Upper lobe of right lung (tissue), 1 donor: ENCODE data around the gene PAK5. TPM values are rescaled to one million over a fixed set of nuclear protein-coding genes. Genes with fewer than 3 reads are reported as not detected.

Source experiments
- ATAC-seq: fragments of 200-7000 bp; cut with Tn5 transposase; one replicate; pipeline ENCODE4 v1.9.1; 2020; ENCODE audit warnings: mild to moderate bottlenecking, moderate library complexity
- DNase-seq: peaks from one replicate; pipeline ENCODE4 v3.0.0-alpha.2; 2020
- H3K27ac ChIP-seq: fragments of 200-600 bp; one replicate; pipeline ENCODE4 v1.8.0; 2022
- H3K27me3 ChIP-seq: fragments of 200-600 bp; one replicate; pipeline ENCODE4 v1.8.0; 2022; ENCODE audit warnings: mild to moderate bottlenecking
- H3K36me3 ChIP-seq: fragments of 200-600 bp; one replicate; pipeline ENCODE4 v1.8.0; 2022
- H3K4me1 ChIP-seq: fragments of 200-600 bp; one replicate; pipeline ENCODE4 v1.8.0; 2022
- H3K4me3 ChIP-seq: fragments of 200-600 bp; one replicate; pipeline ENCODE4 v1.8.0; 2022; ENCODE audit warnings: mild to moderate bottlenecking
- H3K9me3 ChIP-seq: fragments of 200-600 bp; one replicate; pipeline ENCODE4 v1.8.0; 2022
- intact Hi-C: fragments of 100-400 bp; cut with DNase I; formaldehyde crosslinking; loops from one replicate; pipeline ENCODE4 v1.11.0; 2022
- total RNA-seq: library from RNA; stranded (reverse); fragmentation: NEBNext Ultra II Directional; extraction: Animal tissue kit (Norgen Biotek cat#: 25700); gene quantifications from one replicate; pipeline ENCODE4 v1.2.1, GENCODE V29; 2021
- TF ChIP-seq, protein P1 (sequence below): fragments of 200-600 bp; IDR thresholded peaks from one replicate; pipeline ENCODE4 v1.8.0; 2022; ENCODE audit warnings: antibody characterized with exemption
- donor health status: DM: no; HTN: yes; CAD: no; lungs with severe emphysema.

The PAK5 gene
- total RNA-seq, 1 donor from 2014 or later: 0.35 TPM

GRCh38 chr20:9550283-9550682 lies 288.6 kb downstream of the PAK5 start:
- H3K4me3 ChIP-seq: no peak overlapping the region
- DNase-seq (no peak), ATAC-seq (no peak)
- H3K9me3 ChIP-seq: no peaks in the 10 kb centered on the region
- no peaks in the 10 kb centered on the region for H3K4me1 ChIP-seq
- TF ChIP-seq, protein P1, sequence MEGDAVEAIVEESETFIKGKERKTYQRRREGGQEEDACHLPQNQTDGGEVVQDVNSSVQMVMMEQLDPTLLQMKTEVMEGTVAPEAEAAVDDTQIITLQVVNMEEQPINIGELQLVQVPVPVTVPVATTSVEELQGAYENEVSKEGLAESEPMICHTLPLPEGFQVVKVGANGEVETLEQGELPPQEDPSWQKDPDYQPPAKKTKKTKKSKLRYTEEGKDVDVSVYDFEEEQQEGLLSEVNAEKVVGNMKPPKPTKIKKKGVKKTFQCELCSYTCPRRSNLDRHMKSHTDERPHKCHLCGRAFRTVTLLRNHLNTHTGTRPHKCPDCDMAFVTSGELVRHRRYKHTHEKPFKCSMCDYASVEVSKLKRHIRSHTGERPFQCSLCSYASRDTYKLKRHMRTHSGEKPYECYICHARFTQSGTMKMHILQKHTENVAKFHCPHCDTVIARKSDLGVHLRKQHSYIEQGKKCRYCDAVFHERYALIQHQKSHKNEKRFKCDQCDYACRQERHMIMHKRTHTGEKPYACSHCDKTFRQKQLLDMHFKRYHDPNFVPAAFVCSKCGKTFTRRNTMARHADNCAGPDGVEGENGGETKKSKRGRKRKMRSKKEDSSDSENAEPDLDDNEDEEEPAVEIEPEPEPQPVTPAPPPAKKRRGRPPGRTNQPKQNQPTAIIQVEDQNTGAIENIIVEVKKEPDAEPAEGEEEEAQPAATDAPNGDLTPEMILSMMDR: no peak
- H3K36me3 ChIP-seq: no peaks in the 10 kb centered on the region
- intact Hi-C loops: no loop called here
- no peaks in the 10 kb centered on the region for H3K27me3 ChIP-seq
- no peak overlapping the region for H3K27ac ChIP-seq

DNA sequence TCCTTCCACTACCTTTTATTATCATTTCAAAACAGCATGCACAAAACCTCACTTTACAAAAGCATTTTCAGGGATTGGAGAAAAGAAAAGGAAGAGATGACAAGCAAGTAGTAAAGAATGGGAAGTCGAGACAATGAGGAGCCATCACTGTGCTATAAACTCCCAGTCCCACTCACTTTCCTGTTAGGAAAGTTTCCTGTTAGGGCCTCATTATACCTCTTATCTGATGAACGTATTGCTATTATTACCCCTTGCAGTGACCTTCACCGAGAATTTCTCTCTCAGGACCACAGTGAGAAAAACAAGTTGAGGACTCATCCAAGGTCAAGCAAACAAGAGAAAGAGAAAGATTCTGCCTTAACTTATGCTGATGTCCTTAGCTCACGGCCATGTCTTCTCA lies 295.7 kb downstream of the PAK5 start:
- no peaks in the 10 kb centered on the region for H3K27me3 ChIP-seq
- no peaks in the 10 kb centered on the region for H3K9me3 ChIP-seq
- H3K36me3 ChIP-seq: no peaks in the 10 kb centered on the region
- ATAC-seq (no peak), DNase-seq (no peak)
- no peaks in the 10 kb centered on the region for H3K4me1 ChIP-seq
- no peak overlapping the region for H3K27ac ChIP-seq
- intact Hi-C loops: no loop called here
- TF ChIP-seq, protein P1: no peak
- H3K4me3 ChIP-seq: no peak overlapping the region

GRCh38 chr20:9535449-9535848 lies 303.4 kb downstream of the PAK5 start:
- Histone ChIP-seq H3K27ac (no peak overlapping the region), H3K27me3 (no peaks in the 10 kb centered on the region), H3K4me3 (no peak overlapping the region), H3K36me3 (no peaks in the 10 kb centered on the region), H3K9me3 (no peaks in the 10 kb centered on the region), H3K4me1 (no peaks in the 10 kb centered on the region)
- no peak for ATAC-seq
- no peak for DNase-seq
- intact Hi-C loops: no loop called here
- TF ChIP-seq, protein P1: no peak

GRCh38 chr20:9534025-9534424 lies 304.9 kb downstream of the PAK5 start:
- Histone ChIP-seq H3K9me3 (no peaks in the 10 kb centered on the region), H3K4me3 (no peak overlapping the region), H3K4me1 (no peaks in the 10 kb centered on the region), H3K27me3 (no peaks in the 10 kb centered on the region), H3K27ac (no peak overlapping the region), H3K36me3 (no peaks in the 10 kb centered on the region)
- intact Hi-C loops: no loop called here
- DNase-seq (no peak), ATAC-seq (no peak)
- TF ChIP-seq, protein P1: no peak

- intact Hi-C loops: no loop called here
- TF ChIP-seq, protein P1: no peak
- no peak for ATAC-seq
Observed at GRCh38 chr20:9532069-9532838, 306.6 kb downstream of the PAK5 start.

More at GRCh38 chr20:9532069-9532838, 306.6 kb downstream of the PAK5 start:
- H3K4me1 ChIP-seq: no peaks in the 10 kb centered on the region
- H3K27ac ChIP-seq: no peak overlapping the region
- H3K36me3 ChIP-seq: no peaks in the 10 kb centered on the region
- H3K27me3 ChIP-seq: no peaks in the 10 kb centered on the region
- DNase-seq: no peak
- no peaks in the 10 kb centered on the region for H3K9me3 ChIP-seq
- H3K4me3 ChIP-seq: no peak overlapping the region
